IgD-negative memory B cell (primary cell): Measurements from ENCODE around the gene EEIG2. TPM values are rescaled to one million over a fixed set of nuclear protein-coding genes. Genes with fewer than 3 reads are reported as not detected.
"Not testable (repeated sequence)": the region's sequence is repeated elsewhere in the genome, so short reads cannot be mapped to it uniquely, and the experiment has no call there.

Experiments used
- H3K27ac Mint-ChIP-seq, 3 donors: one replicate each; pipeline ENCODE4 v1.8.0; 2020 to 2022; ENCODE audit warnings: mild to moderate bottlenecking in 3 of 3, mixed read lengths in 3 of 3, moderate library complexity in 1 of 3
- H3K27me3 Mint-ChIP-seq: one replicate; pipeline ENCODE4 v1.8.0; 2021; ENCODE audit warnings: mixed read lengths
- H3K36me3 Mint-ChIP-seq: one replicate; pipeline ENCODE4 v1.8.0; 2020; ENCODE audit warnings: mild to moderate bottlenecking, mixed read lengths
- H3K4me1 Mint-ChIP-seq, 3 donors: one replicate each; pipeline ENCODE4 v1.8.0; 2020 to 2022; ENCODE audit warnings: mixed read lengths in 3 of 3, mild to moderate bottlenecking in 1 of 3
- H3K4me3 Mint-ChIP-seq, 4 donors: one replicate each; pipeline ENCODE4 v1.8.0; 2020 to 2022; ENCODE audit warnings: mild to moderate bottlenecking in 4 of 4, mixed read lengths in 4 of 4, moderate library complexity in 3 of 4
- H3K9me3 Mint-ChIP-seq, 3 donors: one replicate each; pipeline ENCODE4 v1.8.0; 2020 to 2021; ENCODE audit warnings: mixed read lengths in 3 of 3, mild to moderate bottlenecking in 1 of 3
- polyA plus RNA-seq: library from polyadenylated mRNA; unstranded; fragments of 300-500 nt; fragmentation: Illumina TruSeq; gene quantifications from one replicate; pipeline ENCODE4 v1.2.3, GENCODE V29; 2021

Gene EEIG2
- 1.1 TPM for polyA plus RNA-seq

DNA sequence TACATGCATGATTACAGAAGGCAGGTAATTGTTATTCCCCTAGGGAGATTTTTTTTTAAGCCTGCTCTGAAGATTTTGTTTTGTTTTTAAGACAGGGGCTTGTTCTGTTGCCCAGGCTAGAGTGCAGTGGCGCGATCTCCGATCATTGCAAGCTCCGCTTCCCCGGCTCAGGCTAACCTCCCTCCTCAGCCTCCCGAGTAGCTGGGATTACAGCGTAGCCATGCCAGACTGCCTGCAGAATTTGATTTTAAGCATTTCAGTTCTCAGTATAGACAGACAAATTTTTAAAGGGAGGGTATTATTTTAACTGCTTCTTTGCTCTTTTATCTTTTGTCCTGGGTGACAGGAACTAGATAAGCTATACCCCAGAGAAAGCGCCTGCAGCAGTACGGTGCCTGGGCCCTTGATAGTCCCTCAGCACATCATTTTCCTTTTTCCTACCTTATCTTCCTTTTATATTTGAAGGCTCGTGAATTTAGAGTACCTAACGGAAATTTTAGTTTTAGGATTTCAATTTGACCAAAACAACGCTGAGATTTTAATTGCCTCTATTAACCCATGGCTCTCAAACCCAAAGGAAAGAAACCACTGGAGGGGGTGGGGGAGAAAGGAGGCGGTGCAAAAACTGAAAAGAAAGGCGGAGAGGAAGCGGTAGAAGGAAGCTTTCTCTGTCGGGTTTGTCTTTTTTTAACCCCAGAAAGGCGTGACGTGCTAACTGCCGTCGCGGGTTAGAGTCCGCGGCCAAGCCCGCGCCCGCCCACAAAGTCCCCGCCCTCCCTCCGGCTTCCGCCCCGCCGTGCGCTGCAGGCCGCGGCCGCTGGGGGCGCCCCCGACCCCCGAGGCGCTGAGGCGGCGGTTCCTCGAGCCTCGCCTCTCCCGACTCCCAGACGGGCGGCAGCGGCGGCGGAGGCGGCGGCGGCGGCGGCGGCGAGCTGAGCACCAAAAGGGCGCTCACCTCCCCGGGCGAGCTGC lies at the start of gene EEIG2:
EEIG2 (plus strand) TSS at position 886 of the 972 bp plus-strand sequence. CDS start 329 bp downstream, outside the sequence.
- Mint-ChIP-seq H3K4me1 (peaks cover 13 to 26% (median 21%) of the 10 kb centered on the region in 3 donors), H3K9me3 (no peaks in the 10 kb centered on the region), H3K27me3 (no peaks in the 10 kb centered on the region), H3K27ac (peak within 1 kb of the TSS; percentile 90 to 98 (median 95)), H3K4me3 (peak within 1 kb of the TSS; percentile 92 to 98 (median 96)), H3K36me3 (no peaks in the 10 kb centered on the region)

DNA sequence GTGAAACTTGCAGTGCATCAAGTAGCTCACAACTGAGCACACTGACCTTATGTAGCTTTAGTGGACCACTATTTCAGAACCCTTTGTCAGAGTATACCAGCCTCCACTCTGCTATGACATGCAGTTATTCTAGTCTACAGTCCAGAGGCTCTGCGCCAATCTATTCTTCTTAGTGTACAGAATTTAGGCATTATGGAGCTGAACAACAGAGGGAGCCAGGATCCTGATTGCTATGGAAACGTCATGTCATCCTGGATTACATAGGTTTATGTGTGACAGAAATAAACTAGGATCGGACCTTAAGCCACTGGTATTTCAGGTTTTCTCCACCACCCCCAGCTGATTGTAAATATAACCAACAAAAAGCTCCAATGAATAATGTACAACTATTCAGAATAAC lies 48.1 kb upstream of the EEIG2 start:
- no peak overlapping the region for H3K4me3 Mint-ChIP-seq
- no peak overlapping the region for H3K27ac Mint-ChIP-seq
- H3K9me3 Mint-ChIP-seq: no peaks in the 10 kb centered on the region
- no peaks in the 10 kb centered on the region for H3K36me3 Mint-ChIP-seq
- no peaks in the 10 kb centered on the region for H3K4me1 Mint-ChIP-seq
- H3K27me3 Mint-ChIP-seq: peaks cover 3% of the 10 kb centered on the region

DNA sequence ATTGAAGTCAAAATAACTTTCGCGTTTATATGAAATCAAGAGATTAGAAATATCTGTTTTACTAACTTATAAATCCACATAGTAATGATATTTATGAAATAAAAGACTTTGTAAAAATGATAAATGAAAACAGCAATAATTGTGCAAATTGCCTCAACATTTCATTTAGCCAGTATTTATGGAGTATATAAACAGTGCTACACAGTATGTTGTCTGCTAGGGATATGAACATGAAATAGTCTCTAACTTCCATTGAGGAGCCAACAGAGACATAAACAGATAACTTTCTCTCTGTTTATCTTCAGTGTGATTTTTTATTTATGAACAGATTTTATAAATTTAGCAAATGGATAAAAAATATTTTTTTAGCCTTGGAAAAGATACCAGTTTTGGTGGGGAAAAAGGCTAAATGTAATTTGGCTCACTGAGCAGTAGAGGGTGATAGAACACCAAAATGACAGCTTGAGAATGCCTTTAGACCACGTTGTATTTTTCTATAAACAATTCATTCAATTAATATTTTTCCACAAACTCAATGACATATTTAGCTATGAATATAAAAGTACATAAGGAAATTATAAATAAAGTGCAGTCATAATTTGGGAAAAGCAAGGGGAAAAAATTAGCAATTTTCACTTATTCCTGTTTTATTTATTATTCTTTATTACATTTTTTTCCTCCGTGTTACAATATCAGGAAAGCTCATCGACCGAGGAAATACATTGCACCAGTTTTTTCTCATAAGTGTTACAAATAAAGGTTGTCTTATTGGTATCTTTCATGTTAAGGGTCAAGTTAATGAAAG lies 47.5 kb upstream of the EEIG2 start:
- peaks cover 3% of the 10 kb centered on the region for H3K27me3 Mint-ChIP-seq
- no peak overlapping the region for H3K27ac Mint-ChIP-seq
- no peaks in the 10 kb centered on the region for H3K36me3 Mint-ChIP-seq
- no peak overlapping the region for H3K4me3 Mint-ChIP-seq
- H3K4me1 Mint-ChIP-seq: peaks cover 0 to 1% (median 0%) of the 10 kb centered on the region in 3 donors
- no peaks in the 10 kb centered on the region for H3K9me3 Mint-ChIP-seq

DNA sequence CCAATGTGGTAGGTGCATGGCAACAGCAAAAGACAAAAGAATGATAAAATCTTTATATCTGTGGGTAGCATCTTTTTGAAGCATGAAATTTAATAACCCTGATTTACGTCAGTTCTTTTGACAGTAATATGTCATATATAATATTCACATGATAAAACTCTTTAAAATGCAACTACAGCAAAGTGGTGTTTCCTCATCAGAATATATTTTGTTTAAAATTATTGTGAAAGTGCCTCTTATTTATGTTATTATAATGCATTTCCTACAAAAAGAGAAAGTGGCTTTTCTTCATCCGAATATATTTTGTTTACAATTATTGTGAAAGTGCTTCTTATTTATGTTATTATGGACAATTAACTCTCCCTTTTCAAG lies 46.9 kb upstream of the EEIG2 start:
- Mint-ChIP-seq H3K36me3 (no peaks in the 10 kb centered on the region), H3K27me3 (peaks cover 3% of the 10 kb centered on the region), H3K4me3 (no peak overlapping the region), H3K9me3 (no peaks in the 10 kb centered on the region), H3K4me1 (peaks cover 0 to 1% (median 0%) of the 10 kb centered on the region in 3 donors), H3K27ac (no peak overlapping the region)

DNA sequence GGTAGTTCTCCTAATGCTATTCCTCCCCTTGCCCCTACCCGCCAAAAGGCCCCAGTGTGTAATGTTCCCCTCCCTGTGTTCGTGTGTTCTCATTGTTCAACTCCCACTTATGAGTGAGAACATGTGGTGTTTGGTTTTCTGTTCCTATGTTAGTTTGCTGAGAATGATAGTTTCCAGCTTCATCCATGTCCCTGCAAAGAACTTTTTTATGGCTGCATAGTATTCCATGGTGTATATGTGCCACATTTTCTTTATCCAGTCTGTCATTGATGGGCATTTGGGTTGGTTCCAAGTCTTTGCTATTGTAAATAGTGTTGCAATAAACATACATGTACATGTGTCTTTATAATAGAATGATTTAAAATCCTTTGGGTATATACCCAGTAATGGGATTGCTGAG lies 46.0 kb upstream of the EEIG2 start:
- not testable (repeated sequence) for H3K4me1 Mint-ChIP-seq, H3K27ac Mint-ChIP-seq, H3K4me3 Mint-ChIP-seq, H3K36me3 Mint-ChIP-seq, H3K27me3 Mint-ChIP-seq, H3K9me3 Mint-ChIP-seq

DNA sequence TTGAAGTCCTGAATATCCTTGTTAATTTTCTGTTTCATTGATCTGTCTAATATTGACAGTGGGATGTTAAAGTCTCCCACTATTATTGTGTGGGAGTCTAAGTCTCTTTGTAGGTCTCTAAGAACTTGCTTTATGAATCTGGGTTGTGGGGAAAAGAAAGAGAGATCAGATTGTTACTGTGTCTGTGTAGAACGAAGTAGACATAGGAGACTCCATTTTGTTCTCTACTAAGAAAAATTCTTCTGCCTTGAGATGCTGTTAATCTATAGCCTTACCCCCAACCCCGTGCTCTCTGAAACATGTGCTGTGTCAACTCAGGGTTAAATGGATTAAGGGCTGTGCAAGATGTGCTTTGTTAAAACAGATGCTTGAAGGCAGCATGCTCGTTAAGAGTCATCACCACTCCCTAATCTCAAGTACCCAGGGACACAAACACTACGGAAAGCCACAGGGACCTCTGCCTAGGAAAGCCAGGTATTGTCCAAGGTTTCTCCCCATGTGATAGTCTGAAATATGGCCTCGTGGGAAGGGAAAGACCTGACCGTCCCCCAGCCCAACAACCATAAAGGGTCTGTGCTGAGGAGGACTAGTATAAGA lies 42.5 kb upstream of the EEIG2 start:
- H3K36me3 Mint-ChIP-seq, H3K9me3 Mint-ChIP-seq, H3K4me3 Mint-ChIP-seq, H3K4me1 Mint-ChIP-seq, H3K27me3 Mint-ChIP-seq, H3K27ac Mint-ChIP-seq: not testable (repeated sequence)

DNA sequence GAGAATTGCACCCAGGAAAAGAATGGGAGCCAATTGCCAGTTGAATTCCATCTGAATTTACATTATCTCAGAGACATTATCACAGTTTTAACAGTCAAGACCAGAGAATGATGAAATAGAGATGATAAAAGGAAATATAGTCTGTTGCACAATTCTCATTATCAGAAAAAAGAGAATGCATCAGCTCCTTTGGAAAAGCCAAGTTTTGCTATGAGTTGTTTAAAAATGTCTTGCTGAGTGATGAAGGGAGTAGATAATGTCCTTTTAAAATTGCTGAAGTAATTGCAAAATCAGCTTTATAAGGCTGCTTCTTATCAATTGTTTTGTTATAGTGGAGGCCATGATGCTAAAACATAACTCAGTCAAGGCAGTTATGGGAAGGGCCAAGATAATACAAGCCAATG lies 37.9 kb upstream of the EEIG2 start:
- peaks cover 0 to 7% (median 3%) of the 10 kb centered on the region in 3 donors for H3K9me3 Mint-ChIP-seq

DNA sequence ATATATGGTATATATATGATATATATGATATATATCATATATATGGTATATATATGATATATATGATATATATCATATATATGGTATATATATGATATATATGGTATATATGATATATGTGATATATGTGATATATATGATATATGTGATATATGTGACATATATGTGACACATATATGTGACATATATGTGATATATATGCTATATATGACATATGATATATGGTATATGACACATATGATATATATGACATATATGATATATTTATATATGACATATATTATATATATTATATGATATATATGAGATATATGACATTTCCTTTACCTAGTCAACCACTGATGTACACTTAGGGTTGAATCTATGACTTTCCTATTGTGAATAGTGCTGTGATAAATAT lies 36.1 kb upstream of the EEIG2 start:
- H3K4me1 Mint-ChIP-seq: no peaks in the 10 kb centered on the region
- peaks cover 0 to 7% (median 3%) of the 10 kb centered on the region in 3 donors for H3K9me3 Mint-ChIP-seq
- no peaks in the 10 kb centered on the region for H3K36me3 Mint-ChIP-seq
- peaks cover 7% of the 10 kb centered on the region for H3K27me3 Mint-ChIP-seq
- H3K27ac Mint-ChIP-seq: no peak overlapping the region
- no peak overlapping the region for H3K4me3 Mint-ChIP-seq

More for the DNA sequence above, 37.9 kb upstream of the EEIG2 start:
- H3K36me3 Mint-ChIP-seq: no peaks in the 10 kb centered on the region
- H3K4me1 Mint-ChIP-seq: peaks cover 0 to 1% (median 0%) of the 10 kb centered on the region in 3 donors
- H3K27ac Mint-ChIP-seq: no peak overlapping the region
- no peak overlapping the region for H3K4me3 Mint-ChIP-seq
- peaks cover 8% of the 10 kb centered on the region for H3K27me3 Mint-ChIP-seq

DNA sequence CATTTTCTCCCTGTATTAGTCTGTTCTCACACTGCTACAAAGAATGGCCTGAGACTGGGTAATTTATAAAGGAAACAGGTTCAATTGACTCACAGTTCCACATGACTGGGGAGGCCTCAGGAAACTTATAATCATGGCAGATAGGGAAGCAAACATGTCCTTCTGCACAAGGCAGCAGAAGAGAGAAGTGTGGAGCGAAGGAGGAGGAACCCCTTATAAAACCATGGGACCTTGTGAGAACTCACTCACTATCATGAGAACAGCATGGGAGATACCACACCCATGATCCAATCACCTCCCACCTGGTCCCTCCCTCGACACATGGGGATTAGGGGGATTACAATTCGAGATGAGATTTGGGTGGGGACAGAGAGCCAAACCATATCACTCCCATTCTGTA lies 35.2 kb upstream of the EEIG2 start:
- H3K4me3 Mint-ChIP-seq: no peak overlapping the region

DNA sequence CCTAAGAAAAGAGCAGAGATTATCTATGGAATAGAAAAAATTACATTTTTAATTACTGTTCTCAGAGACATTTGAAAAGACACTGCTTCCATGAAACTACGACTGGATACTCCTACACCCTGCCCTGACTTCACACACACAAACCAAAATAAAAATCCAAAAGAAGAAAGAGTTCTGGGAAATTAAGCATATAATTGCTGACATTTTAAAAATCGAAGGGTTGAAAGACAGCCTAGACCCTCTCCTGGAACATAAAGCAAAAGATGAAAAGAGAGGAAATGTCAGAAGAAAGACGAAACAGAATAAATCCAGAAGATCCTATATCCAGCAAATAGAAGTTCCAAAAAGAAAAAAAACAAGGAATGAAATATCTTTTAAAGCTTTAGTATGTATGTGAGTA lies 32.8 kb upstream of the EEIG2 start:
- Mint-ChIP-seq H3K36me3 (no peaks in the 10 kb centered on the region), H3K4me1 (no peaks in the 10 kb centered on the region), H3K27ac (no peak overlapping the region), H3K9me3 (peaks cover 0 to 7% (median 3%) of the 10 kb centered on the region in 3 donors), H3K27me3 (peaks cover 2% of the 10 kb centered on the region), H3K4me3 (no peak overlapping the region)

More for the DNA sequence above, 35.2 kb upstream of the EEIG2 start:
- peaks cover 4% of the 10 kb centered on the region for H3K27me3 Mint-ChIP-seq
- H3K9me3 Mint-ChIP-seq: peaks cover 0 to 7% (median 3%) of the 10 kb centered on the region in 3 donors
- H3K36me3 Mint-ChIP-seq: no peaks in the 10 kb centered on the region
- H3K27ac Mint-ChIP-seq: no peak overlapping the region
- H3K4me1 Mint-ChIP-seq: no peaks in the 10 kb centered on the region

DNA sequence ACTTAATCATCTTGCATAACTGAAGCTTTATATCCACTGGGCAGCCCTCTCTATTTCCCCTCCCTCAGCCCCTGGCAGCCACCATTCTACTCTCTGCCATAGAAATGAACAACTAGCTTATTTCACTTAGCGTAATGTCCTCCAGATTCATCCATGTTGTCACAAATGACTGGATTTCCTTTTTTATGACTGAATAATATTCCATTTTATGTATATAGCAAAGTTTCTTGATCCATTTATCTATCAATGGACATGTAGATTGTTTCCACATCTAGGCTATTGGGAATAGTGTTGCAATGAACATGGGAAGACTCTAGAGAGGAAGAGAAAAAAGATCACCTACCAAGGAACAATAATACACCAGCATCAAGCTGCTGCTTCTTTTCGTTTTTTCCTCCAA lies 32.1 kb upstream of the EEIG2 start:
- Mint-ChIP-seq H3K36me3 (no peaks in the 10 kb centered on the region), H3K4me1 (no peaks in the 10 kb centered on the region), H3K27ac (no peak overlapping the region), H3K27me3 (peaks cover 2% of the 10 kb centered on the region), H3K4me3 (no peak overlapping the region), H3K9me3 (peaks cover 0 to 7% (median 3%) of the 10 kb centered on the region in 3 donors)

DNA sequence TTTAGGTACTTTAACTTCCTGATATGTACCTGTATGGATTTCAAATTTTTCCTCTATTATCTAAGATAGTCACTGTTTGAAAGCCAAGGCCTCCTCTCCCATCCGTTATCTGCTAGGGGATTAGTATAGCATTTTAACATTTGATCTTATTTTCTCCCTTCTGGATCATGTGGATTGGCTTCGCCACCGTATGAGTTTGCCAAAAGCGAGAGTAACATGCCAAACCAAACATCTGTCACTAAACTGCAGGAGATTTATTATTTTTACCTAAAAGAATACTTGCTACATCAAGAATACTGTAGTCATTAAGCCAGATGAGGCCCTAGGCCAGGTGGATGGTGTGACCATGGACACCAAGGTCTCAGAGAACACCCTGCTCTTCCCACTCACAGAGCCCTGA lies 28.5 kb upstream of the EEIG2 start:
- Mint-ChIP-seq H3K27me3 (peaks cover 10% of the 10 kb centered on the region), H3K9me3 (no peaks in the 10 kb centered on the region), H3K4me1 (peaks cover 0 to 5% (median 4%) of the 10 kb centered on the region in 3 donors), H3K36me3 (no peaks in the 10 kb centered on the region), H3K4me3 (no peak overlapping the region), H3K27ac (no peak overlapping the region)

DNA sequence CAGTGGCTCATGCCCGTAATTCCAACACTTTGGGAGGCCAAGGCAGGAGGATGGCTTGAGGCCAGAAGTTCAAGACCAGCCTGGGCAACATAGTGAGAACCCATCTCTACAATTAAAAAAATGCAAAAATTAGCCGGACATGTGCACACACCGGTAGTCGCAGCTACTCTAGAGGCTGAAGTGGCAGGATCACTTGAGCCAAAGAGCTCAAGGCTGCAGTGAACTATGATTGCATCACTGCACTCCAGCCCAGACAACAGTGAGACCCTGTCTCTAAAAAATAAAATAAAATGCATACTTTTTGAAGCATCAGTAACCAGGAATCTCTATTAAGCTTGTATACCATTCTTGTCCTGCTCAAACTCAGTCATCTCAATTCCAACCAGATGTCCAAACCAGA lies 27.2 kb upstream of the EEIG2 start:
- Mint-ChIP-seq H3K4me1 (peaks cover 0 to 12% (median 11%) of the 10 kb centered on the region in 3 donors), H3K4me3 (no peak overlapping the region), H3K36me3 (no peaks in the 10 kb centered on the region), H3K9me3 (no peaks in the 10 kb centered on the region), H3K27me3 (peaks cover 11% of the 10 kb centered on the region), H3K27ac (no peak overlapping the region)

DNA sequence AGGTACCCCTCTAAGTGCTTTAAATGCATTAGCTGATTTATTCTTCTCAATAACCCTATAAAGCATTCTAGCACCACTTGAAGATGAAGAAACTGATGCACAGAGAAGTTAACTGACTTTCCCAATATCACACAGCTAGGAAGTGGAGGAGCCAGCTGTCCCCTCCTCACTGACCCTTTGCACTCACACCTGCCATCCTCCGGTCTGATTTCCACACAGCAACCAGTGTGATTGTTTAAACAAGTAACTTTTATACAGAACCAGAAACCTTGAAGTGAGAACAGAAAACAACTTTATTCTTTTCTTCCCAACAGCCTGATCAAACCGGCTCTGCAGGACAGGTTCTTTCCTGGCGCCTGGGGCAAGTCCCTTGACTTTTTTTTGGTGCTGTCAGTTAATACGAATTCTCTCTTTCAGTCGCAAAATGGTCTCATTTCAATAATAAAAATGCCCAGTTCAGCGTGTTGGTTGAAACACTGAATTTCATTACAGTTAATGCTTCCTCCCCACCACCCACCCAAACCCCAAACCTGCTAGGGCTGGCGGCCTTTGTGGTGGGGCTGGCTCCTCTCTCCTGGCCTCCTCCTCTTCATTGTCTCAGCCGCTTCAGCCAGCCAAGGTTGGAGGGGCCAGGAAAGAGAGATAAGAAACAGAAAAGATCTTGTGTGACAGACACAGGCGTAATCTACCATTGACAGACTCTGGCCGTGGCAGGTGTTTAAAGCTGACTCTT lies 26.4 kb upstream of the EEIG2 start:
- H3K27ac Mint-ChIP-seq: no peak overlapping the region
- H3K9me3 Mint-ChIP-seq: no peaks in the 10 kb centered on the region
- H3K36me3 Mint-ChIP-seq: no peaks in the 10 kb centered on the region
- H3K27me3 Mint-ChIP-seq: peaks cover 11% of the 10 kb centered on the region
- H3K4me3 Mint-ChIP-seq: peak overlapping the region in 1 of 4 donors; percentile 20
- peaks cover 0 to 20% (median 18%) of the 10 kb centered on the region in 3 donors for H3K4me1 Mint-ChIP-seq
